Mesenchymal stem cell (in vitro differentiated cells and primary cell): ENCODE data around the gene KCNH3.

Source experiments
- DNase-seq: peaks from one replicate; pipeline ENCODE4 v3.0.0-alpha.2; 2013
- H2AFZ ChIP-seq: one replicate; pipeline ENCODE4 v1.6.1; 2013; ENCODE audit warnings: low read depth, mild to moderate bottlenecking, control low read depth, inconsistent platforms, low read length, moderate library complexity
- H2AK5ac ChIP-seq: 2 replicates; pipeline ENCODE4 v1.6.1; 2013; ENCODE audit warnings: low read length, moderate library complexity, mild to moderate bottlenecking, inconsistent platforms; ENCODE audit not compliant: severe bottlenecking
- H2BK120ac ChIP-seq: one replicate; pipeline ENCODE4 v1.6.1; 2013; ENCODE audit warnings: low read depth, mild to moderate bottlenecking, inconsistent platforms, low read length, moderate library complexity
- H2BK12ac ChIP-seq, 2 experiments: one replicate each; pipeline ENCODE4 v1.6.1; 2013; ENCODE audit warnings: inconsistent platforms in 2 of 2, low read length in 2 of 2, mild to moderate bottlenecking in 2 of 2, moderate library complexity in 2 of 2, control low read depth in 1 of 2
- H2BK15ac ChIP-seq: one replicate; pipeline ENCODE4 v1.6.1; 2013; ENCODE audit warnings: mild to moderate bottlenecking, low read depth, inconsistent platforms; ENCODE audit not compliant: poor library complexity, severe bottlenecking
- H2BK5ac ChIP-seq: 2 replicates; pipeline ENCODE4 v1.6.1; 2013; ENCODE audit warnings: low read depth, mild to moderate bottlenecking, low read length, control low read depth, inconsistent platforms; ENCODE audit not compliant: poor library complexity, severe bottlenecking
- H3K14ac ChIP-seq, 2 experiments: one replicate each; pipeline ENCODE4 v1.6.1; 2013; ENCODE audit warnings: inconsistent platforms in 2 of 2, low read length in 2 of 2, control low read depth in 1 of 2, mild to moderate bottlenecking in 1 of 2, moderate library complexity in 1 of 2
- H3K18ac ChIP-seq, 2 experiments: one replicate each; pipeline ENCODE4 v1.6.1; 2013; ENCODE audit warnings: inconsistent platforms in 2 of 2, low read length in 2 of 2, control low read depth in 1 of 2, low read depth in 1 of 2, mild to moderate bottlenecking in 1 of 2
- H3K23ac ChIP-seq, 2 experiments: one replicate each; pipeline ENCODE4 v1.6.1; 2013; ENCODE audit warnings: inconsistent platforms in 2 of 2, low read length in 2 of 2, mild to moderate bottlenecking in 2 of 2, moderate library complexity in 2 of 2, control low read depth in 1 of 2
- H3K27ac ChIP-seq: 2 replicates; pipeline ENCODE4 v1.5.1; 2013; ENCODE audit warnings: mild to moderate bottlenecking, moderate library complexity, low read length, control low read depth, inconsistent platforms; ENCODE audit not compliant: poor library complexity, severe bottlenecking
- H3K27me3 ChIP-seq, 2 experiments: 2 replicates each; pipeline versions ENCODE4 v1.6.1 to v1.7.0; 2013; ENCODE audit warnings: low read length in 2 of 2, mild to moderate bottlenecking in 2 of 2, moderate library complexity in 2 of 2, control low read depth in 1 of 2, inconsistent platforms in 1 of 2; ENCODE audit not compliant: control insufficient read depth in 1 of 2, insufficient read depth in 1 of 2
- H3K36me3 ChIP-seq, 2 experiments: 2 replicates each; pipeline versions ENCODE4 v1.6.1 to v1.7.0; 2013; ENCODE audit warnings: low read length in 2 of 2, control low read depth in 1 of 2, inconsistent platforms in 1 of 2, low read depth in 1 of 2, mild to moderate bottlenecking in 1 of 2; ENCODE audit not compliant: insufficient read depth in 2 of 2, control insufficient read depth in 1 of 2
- H3K4ac ChIP-seq, 2 experiments: one replicate each; pipeline ENCODE4 v1.6.1; 2013; ENCODE audit warnings: inconsistent platforms in 2 of 2, low read length in 2 of 2, mild to moderate bottlenecking in 2 of 2, moderate library complexity in 2 of 2, control low read depth in 1 of 2, low read depth in 1 of 2
- H3K4me1 ChIP-seq: 2 replicates; pipeline ENCODE4 v1.6.1; 2013; ENCODE audit warnings: low read depth, low read length, control low read depth; ENCODE audit not compliant: control insufficient read depth, insufficient read depth
- H3K4me2 ChIP-seq: 2 replicates; pipeline ENCODE4 v1.6.1; 2013; ENCODE audit warnings: low read length, mild to moderate bottlenecking, inconsistent platforms; ENCODE audit not compliant: poor library complexity, severe bottlenecking
- H3K4me3 ChIP-seq, 2 experiments: 2 replicates each; pipeline versions ENCODE4 v1.5.1 to v1.7.0; 2013; ENCODE audit warnings: low read length in 2 of 2, mild to moderate bottlenecking in 2 of 2, control low read depth in 1 of 2, low read depth in 1 of 2; ENCODE audit not compliant: insufficient read depth in 1 of 2
- H3K79me1 ChIP-seq: replicated peaks from 2 replicates; pipeline ENCODE4 v1.6.1; 2013; ENCODE audit warnings: mild to moderate bottlenecking, control low read depth, low read length, inconsistent platforms; ENCODE audit not compliant: poor library complexity, severe bottlenecking
- H3K9ac ChIP-seq: 2 replicates; pipeline ENCODE4 v1.7.0; 2013; ENCODE audit warnings: mild to moderate bottlenecking, low read length, moderate library complexity
- H3K9me3 ChIP-seq: 2 replicates; pipeline ENCODE4 v1.7.0; 2013; ENCODE audit warnings: mild to moderate bottlenecking, low read length; ENCODE audit not compliant: control insufficient read depth
- H4K8ac ChIP-seq: one replicate; pipeline ENCODE4 v1.6.1; 2013; ENCODE audit warnings: inconsistent platforms, mild to moderate bottlenecking, low read length, moderate library complexity
- H4K91ac ChIP-seq: one replicate; pipeline ENCODE4 v1.6.1; 2013; ENCODE audit warnings: mild to moderate bottlenecking, low read length, inconsistent platforms
- WGBS: methylation state at CpG from one replicate; pipeline ENCODE4 v1.1.7; 2013; ENCODE audit warnings: mixed read lengths; 5-methylcytosine and 5-hydroxymethylcytosine counted together

The KCNH3 gene

DNA sequence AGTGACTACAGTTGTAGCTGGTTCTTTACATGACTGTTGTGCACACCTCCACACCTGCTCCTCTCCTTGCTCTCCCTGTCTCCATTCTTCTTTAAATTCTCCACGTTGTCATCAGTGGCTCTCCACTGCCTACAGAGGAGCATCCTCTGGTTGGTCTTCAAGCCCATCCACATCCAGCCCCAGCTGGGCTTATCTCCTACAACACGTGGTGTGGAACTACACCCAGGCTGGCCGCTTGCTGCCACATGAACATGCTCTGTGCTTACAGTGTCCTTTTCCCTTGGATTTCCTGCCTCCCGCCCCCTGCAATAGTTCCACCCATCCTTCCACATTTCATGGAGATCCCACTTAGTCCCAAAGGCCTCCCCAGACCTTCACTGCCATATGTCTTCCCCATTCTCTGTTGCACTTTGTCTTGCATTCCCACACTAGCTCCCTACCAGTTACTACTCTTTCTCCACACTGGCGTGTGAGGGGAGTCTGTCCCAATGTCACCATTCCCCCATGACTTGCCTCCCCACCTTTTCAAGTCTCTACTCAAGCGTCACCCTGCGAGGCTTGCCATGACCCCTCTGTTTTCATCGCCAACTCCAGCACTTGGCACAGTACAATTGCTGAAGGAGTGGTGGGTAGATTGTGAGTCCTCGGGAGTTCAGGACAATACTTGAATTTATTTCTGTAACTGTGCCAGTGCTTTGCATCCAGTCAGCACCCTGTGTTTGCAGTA lies 38.9 kb downstream of the KCNH3 start:
- no peak overlapping the region for H2BK12ac ChIP-seq
- peaks cover 12 to 33% of the 10 kb centered on the region in 2 experiments for H3K36me3 ChIP-seq
- H2AK5ac ChIP-seq, result no peak overlapping the region
- H3K14ac ChIP-seq, result no peak overlapping the region
- no peak overlapping the region for H2BK15ac ChIP-seq
- H3K27ac ChIP-seq, result no peak overlapping the region
- H3K4me2 ChIP-seq, result no peak overlapping the region
- H3K4me3 ChIP-seq, result no peak overlapping the region
- no peak overlapping the region for H2BK120ac ChIP-seq
- no peak for DNase-seq
- H4K91ac ChIP-seq, result no peak overlapping the region
- H3K18ac ChIP-seq, result no peak overlapping the region
- peaks cover 17% of the 10 kb centered on the region for H3K79me1 ChIP-seq
- H2AFZ ChIP-seq, result no peak overlapping the region
- H3K23ac ChIP-seq, result no peak overlapping the region
- H3K27me3 ChIP-seq, result no peaks in the 10 kb centered on the region
- H3K4me1 ChIP-seq, result peaks cover 10% of the 10 kb centered on the region
- no peaks in the 10 kb centered on the region for H3K9me3 ChIP-seq
- WGBS, result 93% methylated on average over 9 of the region's 9 CpGs
- no peak overlapping the region for H3K9ac ChIP-seq
- H2BK5ac ChIP-seq, result no peak overlapping the region
- H4K8ac ChIP-seq, result peak overlapping the region; percentile 7
- H3K4ac ChIP-seq, result no peak overlapping the region

DNA sequence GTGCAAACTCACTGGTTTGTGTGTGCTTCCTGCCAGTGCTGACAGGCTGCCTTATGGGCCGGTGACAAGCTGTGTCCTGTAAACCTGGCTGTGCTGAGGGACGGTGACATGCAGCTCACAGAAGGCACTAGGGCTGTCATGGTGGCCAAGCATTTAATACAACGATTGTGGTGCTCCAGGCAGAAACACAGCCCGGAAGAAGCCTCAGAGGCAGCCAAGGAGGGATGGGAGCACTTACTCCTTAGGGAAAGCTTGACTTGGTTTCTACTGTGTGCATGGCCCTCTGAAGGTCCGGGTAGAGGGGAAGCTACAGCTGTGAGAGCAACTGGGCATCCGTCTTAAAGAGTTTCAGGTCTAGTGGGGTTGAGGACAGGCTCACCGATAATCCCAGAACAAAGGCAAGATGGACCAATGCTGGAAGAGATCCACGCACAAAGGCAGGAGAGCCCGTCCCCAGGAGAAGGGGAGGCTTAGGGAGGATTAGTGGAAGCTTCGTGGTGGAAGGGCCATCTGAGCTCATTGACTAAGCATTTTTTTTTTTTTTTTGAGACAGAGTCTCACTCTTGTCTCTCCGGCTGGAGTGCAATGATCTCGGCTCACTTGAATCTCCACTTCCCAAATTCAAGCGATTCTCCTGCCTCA lies 39.8 kb downstream of the KCNH3 start:
- peaks cover 10% of the 10 kb centered on the region for H3K4me1 ChIP-seq
- H3K4me3 ChIP-seq, result no peak overlapping the region
- H4K8ac ChIP-seq, result no peak overlapping the region
- H2BK5ac ChIP-seq, result no peak overlapping the region
- no peak overlapping the region for H2AFZ ChIP-seq
- H3K9ac ChIP-seq, result no peak overlapping the region
- WGBS, result 96% methylated on average over 9 of the region's 13 CpGs
- H3K27me3 ChIP-seq, result no peaks in the 10 kb centered on the region
- H2AK5ac ChIP-seq, result no peak overlapping the region
- H3K4me2 ChIP-seq, result no peak overlapping the region
- H4K91ac ChIP-seq, result no peak overlapping the region
- H3K27ac ChIP-seq, result no peak overlapping the region
- H3K9me3 ChIP-seq, result no peaks in the 10 kb centered on the region
- H2BK15ac ChIP-seq, result no peak overlapping the region
- H3K79me1 ChIP-seq, result peaks cover 17% of the 10 kb centered on the region
- no peak overlapping the region for H3K14ac ChIP-seq
- no peak overlapping the region for H2BK120ac ChIP-seq
- no peak for DNase-seq
- H3K18ac ChIP-seq, result no peak overlapping the region
- peaks cover 16 to 31% of the 10 kb centered on the region in 2 experiments for H3K36me3 ChIP-seq
- H2BK12ac ChIP-seq, result no peak overlapping the region
- no peak overlapping the region for H3K4ac ChIP-seq
- H3K23ac ChIP-seq, result no peak overlapping the region

DNA sequence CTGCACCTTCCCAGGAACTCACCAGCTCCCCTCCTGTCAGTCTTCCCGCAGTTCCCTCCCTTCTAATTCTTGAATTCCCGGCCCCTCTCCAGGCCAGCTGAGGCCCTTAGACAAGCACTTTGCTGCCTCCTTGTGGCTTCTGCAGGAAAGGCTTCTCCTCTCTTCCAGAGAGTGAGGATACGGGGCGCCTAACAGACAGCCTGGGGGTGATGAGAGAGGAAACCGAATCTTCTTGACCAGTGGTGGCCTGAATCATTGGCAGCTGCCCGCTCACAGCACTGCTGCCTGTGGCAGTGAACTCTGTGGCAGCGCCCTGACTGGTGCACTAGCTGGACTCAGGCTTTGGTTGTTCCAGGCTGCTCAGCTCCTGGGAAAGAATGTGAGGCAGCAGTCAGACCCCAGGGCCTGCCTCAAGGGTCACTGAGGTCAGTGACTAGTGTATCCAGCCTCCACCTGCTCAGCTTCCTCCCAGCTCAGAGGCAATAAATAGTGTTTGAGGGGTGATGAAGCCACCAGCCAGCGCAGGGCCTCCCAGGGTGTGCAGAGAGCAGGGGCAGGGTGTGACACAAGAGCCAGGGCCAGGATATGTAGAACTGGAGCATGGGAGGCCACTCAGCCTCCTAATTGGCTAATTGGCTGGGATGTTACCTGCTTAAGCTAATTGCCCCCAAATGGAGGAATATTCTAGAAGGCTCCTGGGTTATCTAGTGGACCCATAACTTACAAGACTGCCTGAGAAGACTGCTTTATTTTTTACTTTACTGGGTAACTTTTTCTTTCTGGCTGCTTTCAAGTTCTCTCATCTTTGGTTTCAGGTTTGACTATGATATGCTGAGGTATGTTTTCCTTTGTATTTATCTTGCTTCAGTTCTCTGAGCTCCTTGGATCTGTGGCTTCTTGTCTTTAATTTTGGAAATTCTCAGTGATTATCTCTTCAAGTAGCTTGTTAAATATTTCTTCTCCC lies 42.0 kb downstream of the KCNH3 start:
- peak; percentile 87 for DNase-seq
- Histone ChIP-seq H3K4me2 (no peak overlapping the region), H3K23ac (peak overlapping the region in 1 of 2 experiments; percentile 14), H4K8ac (peak overlapping the region; percentile 59), H2BK120ac (no peak overlapping the region), H3K27ac (no peak overlapping the region), H2BK12ac (no peak overlapping the region), H3K18ac (no peak overlapping the region), H3K4me1 (peaks cover 10% of the 10 kb centered on the region), H3K14ac (no peak overlapping the region), H3K36me3 (peaks cover 21 to 27% of the 10 kb centered on the region in 2 experiments), H4K91ac (no peak overlapping the region), H3K4ac (no peak overlapping the region), H3K9ac (no peak overlapping the region), H3K4me3 (no peak overlapping the region), H3K9me3 (no peaks in the 10 kb centered on the region), H2BK15ac (no peak overlapping the region), H2AFZ (no peak overlapping the region), H3K79me1 (peaks cover 28% of the 10 kb centered on the region), H2BK5ac (no peak overlapping the region), H3K27me3 (no peaks in the 10 kb centered on the region), H2AK5ac (no peak overlapping the region)
- WGBS, result 10% methylated on average over 8 of the region's 8 CpGs

DNA sequence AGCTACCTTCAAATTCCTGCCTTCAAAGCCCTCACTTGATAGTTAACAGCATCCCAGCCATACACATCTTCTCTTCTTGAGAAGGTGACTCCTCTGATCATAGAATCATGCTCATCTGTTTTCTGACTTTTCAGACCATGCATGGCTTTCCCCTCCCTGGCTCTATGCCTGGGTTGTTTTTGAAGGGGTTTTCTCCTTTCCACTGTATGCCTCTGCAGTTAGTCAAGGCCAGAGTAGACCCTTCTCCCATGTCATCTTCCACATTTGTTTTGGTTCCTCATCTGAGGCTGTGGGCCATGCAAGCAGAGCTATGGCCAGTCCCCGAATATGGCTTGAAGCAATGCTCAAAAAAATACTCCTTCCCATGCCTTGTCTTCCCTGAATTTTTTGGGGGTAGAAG lies 43.4 kb downstream of the KCNH3 start:
- 38% methylated on average over 1 of the region's 1 CpG for WGBS
- no peak overlapping the region for H4K91ac ChIP-seq
- no peak overlapping the region for H2AK5ac ChIP-seq
- peaks cover 10% of the 10 kb centered on the region for H3K4me1 ChIP-seq
- no peak overlapping the region for H3K18ac ChIP-seq
- H4K8ac ChIP-seq, result no peak overlapping the region
- no peak overlapping the region for H2BK12ac ChIP-seq
- no peak overlapping the region for H2AFZ ChIP-seq
- H3K79me1 ChIP-seq, result peaks cover 26% of the 10 kb centered on the region
- H3K23ac ChIP-seq, result no peak overlapping the region
- no peak overlapping the region for H3K9ac ChIP-seq
- DNase-seq, result no peak
- no peak overlapping the region for H2BK5ac ChIP-seq
- H3K4me3 ChIP-seq, result no peak overlapping the region
- H3K4me2 ChIP-seq, result no peak overlapping the region
- no peak overlapping the region for H2BK120ac ChIP-seq
- no peaks in the 10 kb centered on the region for H3K27me3 ChIP-seq
- H3K27ac ChIP-seq, result no peak overlapping the region
- H2BK15ac ChIP-seq, result no peak overlapping the region
- no peak overlapping the region for H3K14ac ChIP-seq
- H3K4ac ChIP-seq, result no peak overlapping the region
- no peaks in the 10 kb centered on the region for H3K9me3 ChIP-seq
- peaks cover 18 to 32% of the 10 kb centered on the region in 2 experiments for H3K36me3 ChIP-seq
